ENCODE measurements around the gene S100A4. TPM values are rescaled to one million over a fixed set of nuclear protein-coding genes. Genes with fewer than 3 reads are reported as not detected.
A peak's percentile ranks its signal among the peaks of the same experiment; 100 is the strongest.

The S100A4 gene
- total RNA-seq, 4 donors from 2014 or later, result 89.3 to 229 (median 175) TPM

DNA sequence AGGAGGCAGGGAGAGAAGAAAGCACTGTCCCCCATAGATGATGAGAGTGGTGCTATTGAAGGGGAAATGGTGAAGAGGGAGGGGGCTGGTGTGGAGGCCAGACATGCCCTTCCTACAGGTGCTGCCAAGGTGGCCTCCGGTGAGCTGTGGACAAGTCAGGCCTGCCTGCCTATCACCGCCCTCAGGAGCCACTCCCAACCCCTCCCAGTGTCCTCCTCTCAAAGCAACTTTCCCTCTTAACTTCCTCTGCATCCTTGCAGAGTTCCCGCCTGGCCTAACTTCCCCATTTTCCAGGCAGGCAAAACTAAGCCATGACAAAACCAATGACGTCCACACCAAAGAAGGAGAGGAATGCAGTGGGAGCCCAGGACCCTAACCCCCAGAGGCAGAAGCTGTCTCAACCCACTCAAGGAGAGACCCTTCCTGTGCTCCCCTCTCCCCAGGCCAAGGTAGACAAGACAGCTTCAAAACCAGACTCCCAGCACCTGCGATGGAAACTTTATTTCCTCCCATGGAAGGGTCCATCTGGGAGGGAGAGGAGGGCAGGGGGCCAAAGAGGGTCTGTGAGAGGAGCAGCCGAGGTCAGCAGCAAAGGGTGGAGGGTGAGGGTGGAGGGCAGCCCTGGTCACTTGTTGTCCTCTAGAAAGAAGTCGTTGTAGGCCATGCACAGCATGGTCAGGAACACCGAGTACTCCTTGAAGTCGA, 8.8 kb downstream of the S100A4 start:
- H3K36me3 ChIP-seq, result no peaks in the 10 kb centered on the region
- WGBS, result 59% methylated on average over 7 of the region's 9 CpGs
- peaks cover 91% of the 10 kb centered on the region for H3K4me1 ChIP-seq
- peak overlapping the region; percentile 80 for H3K4me3 ChIP-seq
- H3K9me3 ChIP-seq, result no peaks in the 10 kb centered on the region
- peak in 1 of 2 donors; percentile 76 for DNase-seq (ENCODE audit: low spot score in 2 of 2)
- H3K27me3 ChIP-seq, result no peaks in the 10 kb centered on the region
- TF ChIP-seq POLR2AphosphoS5 (IDR thresholded peaks at IDR 0.05) (no peak), CTCF (IDR thresholded peaks at IDR 0.05) (no peak), POLR2A (IDR thresholded peaks at IDR 0.05) (no peak), EP300 (IDR thresholded peaks at IDR 0.05) (no peak)
- peak overlapping the region; percentile 99 for H3K27ac ChIP-seq

DNA sequence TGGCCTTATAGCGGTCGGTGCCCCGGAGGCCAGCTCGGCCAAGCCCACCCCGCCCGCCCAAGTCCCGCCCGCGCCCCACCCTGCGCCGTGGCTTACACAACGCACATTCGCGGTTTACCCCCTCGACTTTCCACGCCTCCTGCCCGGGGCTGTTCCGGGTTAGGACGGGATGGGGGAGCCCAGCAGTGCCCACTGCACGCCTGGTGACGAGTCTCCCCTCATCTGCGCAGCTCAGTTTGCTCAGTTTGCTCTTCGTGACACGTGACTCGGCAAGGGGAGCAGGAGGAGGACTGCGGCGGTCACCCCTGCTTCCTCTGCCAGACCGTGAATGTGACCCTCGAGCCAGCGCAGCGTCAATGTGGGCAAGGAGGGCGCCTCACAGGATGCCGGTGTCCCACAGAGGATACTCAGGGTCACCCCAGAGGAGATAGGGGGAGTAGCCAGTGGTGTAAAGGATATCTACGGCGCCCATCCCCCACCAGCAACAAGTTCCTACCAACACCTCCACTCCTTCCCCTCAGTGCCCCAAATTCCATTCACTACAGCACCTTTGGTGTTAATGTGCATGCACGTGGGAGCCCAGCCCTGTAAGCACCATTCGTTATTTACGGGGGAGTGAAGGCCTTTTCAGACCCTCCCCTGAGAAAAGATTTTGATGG, 9.5 kb downstream of the S100A4 start:
- Histone ChIP-seq H3K27ac (peak overlapping the region; percentile 99), H3K4me1 (peaks cover 88% of the 10 kb centered on the region), H3K36me3 (no peaks in the 10 kb centered on the region), H3K4me3 (peak overlapping the region; percentile 80), H3K9me3 (no peaks in the 10 kb centered on the region), H3K27me3 (no peaks in the 10 kb centered on the region)
- WGBS, result under 1% methylated on average over 22 of the region's 38 CpGs
- TF ChIP-seq CTCF (IDR thresholded peaks at IDR 0.05), result no peak
- TF ChIP-seq EP300 (IDR thresholded peaks at IDR 0.05), result no peak
- TF ChIP-seq POLR2A (IDR thresholded peaks at IDR 0.05), result peak in 1 of 2 donors; percentile 13
- TF ChIP-seq POLR2AphosphoS5 (IDR thresholded peaks at IDR 0.05), result peak; percentile 14 to 53 (median 41)
- DNase-seq (ENCODE audit: low spot score in 2 of 2), result peak; percentile 96

DNA sequence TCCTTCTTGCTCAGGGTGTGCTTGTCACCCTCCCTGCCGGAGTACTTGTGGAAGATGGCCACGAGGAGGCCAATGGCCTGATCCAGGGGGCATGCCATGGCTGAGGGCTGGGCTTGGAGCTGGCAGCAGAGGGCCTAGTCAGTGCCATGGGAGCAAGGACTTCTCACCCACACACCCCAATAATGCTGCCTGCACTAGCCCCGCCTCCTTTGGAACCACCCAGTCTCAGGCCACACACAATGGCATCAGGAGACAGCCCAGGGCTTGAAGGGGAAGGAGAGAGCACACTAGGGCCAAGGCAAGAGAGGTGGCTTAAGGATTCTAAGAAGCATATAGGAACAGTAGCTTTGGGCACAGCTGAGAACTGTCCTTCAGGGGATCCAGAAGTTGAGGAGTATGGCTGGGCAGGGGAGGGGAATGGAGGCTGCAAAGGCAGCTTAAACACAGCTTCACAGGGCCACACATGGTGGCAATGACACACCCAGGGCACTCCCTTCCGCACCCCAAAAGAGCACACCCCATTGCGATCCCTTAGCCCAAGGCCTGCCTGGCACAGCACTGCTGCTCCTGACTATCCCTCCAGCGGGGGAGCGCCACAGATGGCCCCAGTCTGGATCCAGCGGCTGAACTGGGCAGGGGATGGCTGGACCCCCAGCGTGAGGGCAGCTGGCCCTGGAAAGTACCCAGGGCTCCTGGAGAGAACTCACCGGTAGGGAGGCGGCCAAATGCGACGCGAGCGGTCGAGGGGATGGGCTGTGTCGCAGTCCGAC, 10.2 kb downstream of the S100A4 start, which contains the start of gene S100A6:
TSS of gene S100A6 (minus strand) at position 750 of the 770 bp plus-strand sequence. CDS start at position 98, 652 bp downstream.
- no peaks in the 10 kb centered on the region for H3K36me3 ChIP-seq
- WGBS, result 8% methylated on average over 8 of the region's 18 CpGs
- H3K27me3 ChIP-seq, result no peaks in the 10 kb centered on the region
- peak in 1 of 2 donors; percentile 88 for DNase-seq (ENCODE audit: low spot score in 2 of 2)
- peak within 1 kb of the TSS; percentile 80 for H3K4me3 ChIP-seq
- H3K9me3 ChIP-seq, result no peaks in the 10 kb centered on the region
- peak within 1 kb of the TSS; percentile 99 for H3K27ac ChIP-seq
- H3K4me1 ChIP-seq, result peaks cover 81% of the 10 kb centered on the region
- TF ChIP-seq CTCF (IDR thresholded peaks at IDR 0.05) (peak in 1 of 2 donors; percentile 18), EP300 (IDR thresholded peaks at IDR 0.05) (no peak), POLR2A (IDR thresholded peaks at IDR 0.05) (peak in 1 of 2 donors; percentile 91), POLR2AphosphoS5 (IDR thresholded peaks at IDR 0.05) (peak; percentile 57 to 69 (median 57))

GRCh38 chr1:153534925-153535241, 10.7 kb downstream of the S100A4 start:
- peak overlapping the region; percentile 99 for H3K27ac ChIP-seq
- H3K27me3 ChIP-seq, result no peaks in the 10 kb centered on the region
- H3K36me3 ChIP-seq, result no peaks in the 10 kb centered on the region
- peaks cover 76% of the 10 kb centered on the region for H3K4me1 ChIP-seq
- TF ChIP-seq POLR2AphosphoS5 (IDR thresholded peaks at IDR 0.05), result no peak
- no peak for TF ChIP-seq POLR2A (IDR thresholded peaks at IDR 0.05)
- TF ChIP-seq EP300 (IDR thresholded peaks at IDR 0.05), result no peak
- TF ChIP-seq CTCF (IDR thresholded peaks at IDR 0.05), result no peak
- 80% methylated on average over 3 of the region's 3 CpGs for WGBS
- H3K4me3 ChIP-seq, result peak overlapping the region; percentile 80
- no peaks in the 10 kb centered on the region for H3K9me3 ChIP-seq
- DNase-seq (ENCODE audit: low spot score in 2 of 2), result no peak

Data from suprapubic skin (tissue), 4 donors.